PFSK-1 (cell line): ENCODE results near the gene SORBS2.

Experiments
- FOXP2 ChIP-seq: optimal IDR thresholded peaks from 2 replicates; pipeline ENCODE3; 2011; ENCODE audit warnings: borderline replicate concordance, control low read depth, inconsistent platforms; ENCODE audit not compliant: insufficient read depth; ENCODE audit errors: extremely low read length, extremely low read depth
- POLR2AphosphoS5 ChIP-seq: IDR thresholded peaks from 2 replicates; pipeline ENCODE4 v1.6.1; 2012; ENCODE audit warnings: low read depth, mild to moderate bottlenecking, control low read depth, low read length, moderate library complexity
- SIN3A ChIP-seq: IDR thresholded peaks from 2 replicates; pipeline ENCODE4 v1.6.1; 2012; ENCODE audit warnings: mild to moderate bottlenecking, low read length, moderate library complexity, borderline replicate concordance; ENCODE audit not compliant: insufficient read depth
- TAF1 ChIP-seq: IDR thresholded peaks from 2 replicates; pipeline ENCODE4 v1.6.1; 2012; ENCODE audit warnings: low read length, control low read depth, borderline replicate concordance; ENCODE audit not compliant: insufficient read depth
- TF ChIP-seq, protein P1 (sequence below), 2 experiments: IDR thresholded peaks; 2 replicates each; pipeline versions ENCODE4 v1.6.1 to v1.8.0; 2011 to 2012; ENCODE audit warnings: low read depth in 2 of 2, low read length in 2 of 2, control low read depth in 1 of 2, inconsistent platforms in 1 of 2, mild to moderate bottlenecking in 1 of 2, moderate library complexity in 1 of 2; ENCODE audit not compliant: insufficient read depth in 1 of 2

SORBS2 gene

DNA sequence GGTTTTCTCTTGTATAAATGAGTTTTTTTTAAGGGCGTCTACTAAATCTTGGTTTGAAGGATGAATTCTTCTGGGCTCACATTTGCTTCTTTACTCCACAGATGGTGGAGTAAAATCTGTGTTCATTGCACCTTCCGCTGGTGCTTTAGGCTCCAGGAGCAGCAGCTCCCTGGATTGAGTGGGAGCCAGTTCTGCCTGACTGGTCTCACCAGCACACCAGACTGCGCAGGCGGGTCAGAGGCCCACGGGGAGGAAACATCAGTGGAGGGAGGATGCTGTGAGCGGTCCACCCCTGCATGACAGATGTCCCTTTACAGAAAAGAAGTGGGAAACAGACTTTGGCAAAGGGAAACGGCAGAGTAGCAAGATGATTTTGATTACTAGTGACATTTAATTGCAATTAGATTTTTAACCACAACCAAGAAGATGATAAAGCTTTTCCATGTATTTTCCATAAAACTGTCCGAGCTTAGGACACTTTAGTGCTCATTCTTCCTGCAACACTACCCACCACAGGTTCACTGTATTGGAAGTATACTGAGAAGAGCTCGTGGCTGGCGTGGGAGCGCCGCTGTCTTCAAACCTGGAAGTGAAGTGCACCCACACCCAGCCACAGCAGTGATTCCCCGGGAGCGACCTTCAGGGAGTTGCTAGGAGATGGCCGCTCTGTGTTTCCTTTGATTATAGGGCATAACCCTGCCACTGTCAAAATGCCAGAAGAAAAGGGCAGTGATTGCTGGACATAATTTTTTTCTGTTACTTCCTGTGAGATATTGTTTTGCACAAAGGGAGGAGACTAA, 95.2 kb downstream of the SORBS2 start:
- TF ChIP-seq, protein P1, sequence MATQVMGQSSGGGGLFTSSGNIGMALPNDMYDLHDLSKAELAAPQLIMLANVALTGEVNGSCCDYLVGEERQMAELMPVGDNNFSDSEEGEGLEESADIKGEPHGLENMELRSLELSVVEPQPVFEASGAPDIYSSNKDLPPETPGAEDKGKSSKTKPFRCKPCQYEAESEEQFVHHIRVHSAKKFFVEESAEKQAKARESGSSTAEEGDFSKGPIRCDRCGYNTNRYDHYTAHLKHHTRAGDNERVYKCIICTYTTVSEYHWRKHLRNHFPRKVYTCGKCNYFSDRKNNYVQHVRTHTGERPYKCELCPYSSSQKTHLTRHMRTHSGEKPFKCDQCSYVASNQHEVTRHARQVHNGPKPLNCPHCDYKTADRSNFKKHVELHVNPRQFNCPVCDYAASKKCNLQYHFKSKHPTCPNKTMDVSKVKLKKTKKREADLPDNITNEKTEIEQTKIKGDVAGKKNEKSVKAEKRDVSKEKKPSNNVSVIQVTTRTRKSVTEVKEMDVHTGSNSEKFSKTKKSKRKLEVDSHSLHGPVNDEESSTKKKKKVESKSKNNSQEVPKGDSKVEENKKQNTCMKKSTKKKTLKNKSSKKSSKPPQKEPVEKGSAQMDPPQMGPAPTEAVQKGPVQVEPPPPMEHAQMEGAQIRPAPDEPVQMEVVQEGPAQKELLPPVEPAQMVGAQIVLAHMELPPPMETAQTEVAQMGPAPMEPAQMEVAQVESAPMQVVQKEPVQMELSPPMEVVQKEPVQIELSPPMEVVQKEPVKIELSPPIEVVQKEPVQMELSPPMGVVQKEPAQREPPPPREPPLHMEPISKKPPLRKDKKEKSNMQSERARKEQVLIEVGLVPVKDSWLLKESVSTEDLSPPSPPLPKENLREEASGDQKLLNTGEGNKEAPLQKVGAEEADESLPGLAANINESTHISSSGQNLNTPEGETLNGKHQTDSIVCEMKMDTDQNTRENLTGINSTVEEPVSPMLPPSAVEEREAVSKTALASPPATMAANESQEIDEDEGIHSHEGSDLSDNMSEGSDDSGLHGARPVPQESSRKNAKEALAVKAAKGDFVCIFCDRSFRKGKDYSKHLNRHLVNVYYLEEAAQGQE (IDR thresholded peaks at IDR 0.05; ENCODE audit: insufficient read depth in 1 of 2, low read depth in 2 of 2, low read length in 2 of 2), result no peak
- TF ChIP-seq TAF1, result no peak
- no peak for TF ChIP-seq POLR2AphosphoS5
- TF ChIP-seq SIN3A, result no peak
- no peak for TF ChIP-seq FOXP2

DNA sequence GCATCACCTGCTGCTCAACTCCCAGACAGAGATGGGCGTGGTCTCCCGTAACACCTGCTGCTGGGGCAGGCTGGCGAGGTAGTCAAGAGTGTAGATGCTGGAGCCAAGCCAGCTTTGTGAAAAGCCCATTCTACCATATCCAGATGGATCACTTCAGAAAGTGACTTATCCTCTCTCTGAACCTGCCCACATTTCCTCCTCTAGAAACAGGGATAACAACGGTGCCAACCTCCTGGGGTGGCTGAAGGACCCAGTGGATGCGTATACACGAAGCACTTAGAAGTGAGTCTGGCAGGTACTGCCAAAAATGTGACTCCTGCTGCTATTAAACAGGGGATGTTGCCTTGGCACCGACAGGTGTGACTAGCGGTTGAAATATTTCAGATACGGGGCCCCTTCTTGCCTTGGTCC, 95.8 kb downstream of the SORBS2 start:
- TF ChIP-seq SIN3A (no peak), FOXP2 (no peak), TAF1 (no peak), POLR2AphosphoS5 (no peak)
- TF ChIP-seq, protein P1 (IDR thresholded peaks at IDR 0.05; ENCODE audit: insufficient read depth in 1 of 2, low read depth in 2 of 2, low read length in 2 of 2), result no peak

DNA sequence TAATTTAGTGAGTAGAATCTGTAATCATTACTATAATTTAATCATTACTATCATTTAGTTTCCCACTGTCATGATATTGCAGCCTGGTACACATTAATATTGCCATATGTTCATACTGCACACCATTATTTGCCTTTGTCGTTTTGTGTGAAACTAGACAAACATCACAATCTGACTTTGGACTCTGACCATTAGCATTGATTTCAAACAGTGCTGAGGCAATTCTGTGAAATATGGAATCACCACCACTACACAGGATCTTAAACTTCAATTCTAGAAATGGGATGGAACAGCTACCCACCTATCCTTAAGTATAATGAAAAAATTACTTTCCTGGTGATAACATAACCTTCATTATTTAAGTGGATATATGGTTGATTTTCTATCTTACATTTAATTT, 98.3 kb downstream of the SORBS2 start:
- TF ChIP-seq FOXP2, result no peak
- TF ChIP-seq, protein P1 (IDR thresholded peaks at IDR 0.05; ENCODE audit: insufficient read depth in 1 of 2, low read depth in 2 of 2, low read length in 2 of 2), result no peak
- TF ChIP-seq POLR2AphosphoS5, result no peak
- no peak for TF ChIP-seq SIN3A
- TF ChIP-seq TAF1, result no peak

DNA sequence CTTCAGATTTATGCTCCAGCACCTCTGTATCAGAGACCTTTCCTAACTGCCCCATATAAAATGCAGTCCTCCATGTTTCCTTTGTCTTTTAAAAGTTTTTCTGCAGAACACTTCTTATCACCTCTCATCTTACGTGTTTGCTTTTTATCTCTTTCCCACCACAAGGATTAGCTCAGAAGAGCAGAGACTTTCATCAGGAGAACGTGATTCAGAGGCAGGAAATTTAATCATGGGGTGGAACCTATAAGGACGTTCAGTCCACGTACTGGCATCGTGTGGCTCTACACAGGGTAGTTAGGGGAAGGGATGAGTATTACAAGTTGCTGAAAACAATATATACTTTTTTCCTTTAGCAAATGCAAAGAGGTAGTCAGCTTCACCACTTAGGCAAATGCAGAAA, 98.7 kb downstream of the SORBS2 start:
- no peak for TF ChIP-seq FOXP2
- TF ChIP-seq, protein P1 (IDR thresholded peaks at IDR 0.05; ENCODE audit: insufficient read depth in 1 of 2, low read depth in 2 of 2, low read length in 2 of 2), result no peak
- no peak for TF ChIP-seq SIN3A
- TF ChIP-seq TAF1, result no peak
- no peak for TF ChIP-seq POLR2AphosphoS5
